M059J (cell line): Measurements from ENCODE around the gene RAB11FIP3. TPM values are rescaled to one million over a fixed set of nuclear protein-coding genes. Genes with fewer than 3 reads are reported as not detected.
"Not testable (repeated sequence)": the region's sequence is repeated elsewhere in the genome, so short reads cannot be mapped to it uniquely, and the experiment has no call there.

ENCODE experiments used
- DNase-seq: peaks from one replicate; pipeline ENCODE4 v3.0.0-alpha.2; 2012; ENCODE audit warnings: low read depth
- total RNA-seq: library from RNA; depleted of rRNA; stranded (reverse); fragments of >200 nt; shearing (Covaris generic); gene quantifications from 2 replicates; pipeline ENCODE4 v1.2.3, GENCODE V29; 2014

Gene RAB11FIP3
- total RNA-seq, 1 experiment from 2014 or later, result 21.1 TPM

GRCh38 chr16:391885-392335, 33.5 kb upstream of the RAB11FIP3 start:
- DNase-seq, result peak; percentile 72

- DNase-seq, result no peak
These were observed 32.9 kb upstream of the RAB11FIP3 start for GRCh38 chr16:392450-393030.

- no peak for DNase-seq
These were observed 29.2 kb upstream of the RAB11FIP3 start for GRCh38 chr16:396199-396598.

GRCh38 chr16:396605-397004, 28.8 kb upstream of the RAB11FIP3 start:
- peak; percentile 52 for DNase-seq

DNA sequence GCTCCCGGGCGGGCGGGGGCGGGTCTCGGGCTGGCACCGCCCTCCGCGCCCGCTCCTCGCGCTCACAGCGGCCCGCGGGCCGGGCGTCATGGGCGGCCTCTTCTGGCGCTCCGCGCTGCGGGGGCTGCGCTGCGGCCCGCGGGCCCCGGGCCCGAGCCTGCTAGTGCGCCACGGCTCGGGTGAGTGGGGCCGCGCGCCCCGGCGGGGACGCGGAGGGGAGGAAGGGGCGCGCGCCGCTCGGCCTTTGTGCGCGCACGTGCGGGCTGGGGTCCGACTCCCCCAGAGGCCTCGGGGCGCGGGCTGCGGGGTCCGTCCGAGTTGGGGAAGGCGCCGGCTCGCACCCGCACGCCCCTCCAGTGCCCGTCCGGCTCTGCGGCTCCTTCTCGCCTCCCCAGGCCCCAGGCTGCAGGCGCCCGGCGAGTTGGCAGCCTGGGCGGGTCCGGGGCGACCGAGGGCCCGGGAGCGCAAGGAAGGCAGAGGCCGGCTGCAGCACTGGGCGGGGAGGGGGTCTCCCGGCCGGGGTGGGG, 28.3 kb upstream of the RAB11FIP3 start, which contains the start of gene NME4:
TSS of gene NME4 (plus strand) at position 65 of the 527 bp plus-strand sequence. CDS start at position 89, 24 bp downstream.
- no peak for DNase-seq

GRCh38 chr16:397736-398332, 27.6 kb upstream of the RAB11FIP3 start:
- peak; percentile 52 for DNase-seq

- DNase-seq, result no peak
These were observed 26.7 kb upstream of the RAB11FIP3 start for GRCh38 chr16:398561-399339.

- DNase-seq, result no peak
These were observed 26.0 kb upstream of the RAB11FIP3 start for GRCh38 chr16:399340-400019.

DNA sequence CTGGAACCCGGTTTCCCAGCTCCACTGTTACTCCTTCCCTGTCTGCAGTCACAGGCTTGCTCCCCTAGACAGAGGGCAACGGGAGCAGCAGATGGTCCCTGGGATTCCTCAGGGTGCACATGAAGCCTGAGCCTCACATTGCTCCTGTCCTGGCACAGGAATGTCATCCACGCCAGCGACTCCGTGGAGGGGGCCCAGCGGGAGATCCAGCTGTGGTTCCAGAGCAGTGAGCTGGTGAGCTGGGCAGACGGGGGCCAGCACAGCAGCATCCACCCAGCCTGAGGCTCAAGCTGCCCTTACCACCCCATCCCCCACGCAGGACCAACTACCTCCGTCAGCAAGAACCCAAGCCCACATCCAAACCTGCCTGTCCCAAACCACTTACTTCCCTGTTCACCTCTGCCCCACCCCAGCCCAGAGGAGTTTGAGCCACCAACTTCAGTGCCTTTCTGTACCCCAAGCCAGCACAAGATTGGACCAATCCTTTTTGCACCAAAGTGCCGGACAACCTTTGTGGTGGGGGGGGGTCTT, 25.3 kb upstream of the RAB11FIP3 start:
- no peak for DNase-seq

- peak; percentile 84 for DNase-seq
These were observed 23.7 kb upstream of the RAB11FIP3 start, which contains the start of gene DECR2 for GRCh38 chr16:401468-402348. Gene DECR2, plus strand, starts transcription at chr16:401885. Its CDS starts 79 bp downstream, at chr16:401964.

DNA sequence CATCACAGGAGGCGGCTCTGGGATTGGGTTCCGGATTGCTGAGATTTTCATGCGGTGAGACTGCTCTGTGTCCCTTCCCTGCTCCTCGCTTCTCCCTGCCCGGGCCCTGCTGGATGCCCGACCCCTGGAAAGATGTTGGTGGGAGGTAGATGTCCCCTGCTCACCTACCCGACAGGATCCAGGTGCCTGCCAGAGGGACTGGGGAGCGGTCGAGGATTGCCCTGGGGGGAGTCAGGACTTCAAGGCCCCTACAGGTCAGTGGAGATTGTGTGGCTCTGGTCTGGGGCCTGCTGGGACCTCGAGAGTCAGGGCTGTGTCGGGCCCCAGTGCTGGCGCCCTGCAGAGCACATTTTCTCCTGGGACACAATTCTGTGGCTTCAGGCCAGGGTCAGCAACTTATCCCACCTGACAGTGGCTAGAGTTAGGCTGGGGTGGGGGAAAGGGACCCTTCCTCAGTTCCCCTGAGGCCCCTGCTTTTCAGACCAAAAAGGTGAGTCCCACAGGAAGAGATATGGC, 20.4 kb upstream of the RAB11FIP3 start:
- DNase-seq, result no peak

GRCh38 chr16:405548-406506, 19.6 kb upstream of the RAB11FIP3 start:
- no peak for DNase-seq

- no peak for DNase-seq
These were observed 18.2 kb upstream of the RAB11FIP3 start for GRCh38 chr16:407253-407652.

GRCh38 chr16:410516-411178, 14.8 kb upstream of the RAB11FIP3 start:
- no peak for DNase-seq

- DNase-seq, result no peak
These were observed 13.7 kb upstream of the RAB11FIP3 start for GRCh38 chr16:411576-412265.

- DNase-seq, result peak; percentile 35
These were observed 10.9 kb upstream of the RAB11FIP3 start for GRCh38 chr16:414395-415169.

GRCh38 chr16:415170-415498, 10.3 kb upstream of the RAB11FIP3 start:
- DNase-seq, result not testable (repeated sequence)
